Smooth muscle cell (in vitro differentiated cells): Measurements from ENCODE around the gene SRRM2. TPM values are rescaled to one million over a fixed set of nuclear protein-coding genes. Genes with fewer than 3 reads are reported as not detected.

Source experiments
- DNase-seq: peaks from one replicate; lab custom pipeline; 2025; ENCODE audit not compliant: unreplicated experiment; lab: John Stamatoyannopoulos, UW
- H2AFZ ChIP-seq: fragments of 200-600 bp; sonication (generic); 2 replicates; pipeline ENCODE4 v1.6.0; 2016; ENCODE audit warnings: antibody characterized with exemption, low read depth, mild to moderate bottlenecking
- H3F3A ChIP-seq: fragments of 200-600 bp; sonication (generic); 2 replicates; pipeline ENCODE4 v1.6.0; 2017; ENCODE audit warnings: antibody characterized with exemption, low read depth
- H3K27ac ChIP-seq: fragments of 200-600 bp; sonication (generic); 2 replicates; pipeline ENCODE4 v1.5.1; 2016; ENCODE audit warnings: low read depth, mild to moderate bottlenecking
- H3K27me3 ChIP-seq: fragments of 200-600 bp; sonication (generic); 2 replicates; pipeline ENCODE4 v1.6.1; 2016; ENCODE audit warnings: low read depth, mild to moderate bottlenecking
- H3K36me3 ChIP-seq: fragments of 200-600 bp; sonication (generic); 2 replicates; pipeline ENCODE4 v1.5.1; 2016; ENCODE audit warnings: low read depth
- H3K4me1 ChIP-seq: fragments of 200-600 bp; sonication (generic); 2 replicates; pipeline ENCODE4 v1.5.1; 2016; ENCODE audit warnings: low read depth
- H3K4me2 ChIP-seq: fragments of 200-600 bp; sonication (generic); 2 replicates; pipeline ENCODE4 v1.6.0; 2016; ENCODE audit warnings: mild to moderate bottlenecking
- H3K4me3 ChIP-seq: fragments of 200-600 bp; sonication (generic); 2 replicates; pipeline ENCODE4 v1.5.1; 2016; ENCODE audit warnings: mild to moderate bottlenecking
- H3K79me2 ChIP-seq: fragments of 200-600 bp; sonication (generic); 2 replicates; pipeline ENCODE4 v1.6.0; 2016; ENCODE audit warnings: low read depth, mild to moderate bottlenecking
- H3K9ac ChIP-seq: fragments of 200-600 bp; sonication (generic); 2 replicates; pipeline ENCODE4 v1.6.0; 2016; ENCODE audit warnings: low read depth
- H3K9me3 ChIP-seq: fragments of 200-600 bp; sonication (generic); replicated peaks from 2 replicates; pipeline ENCODE4 v1.5.1; 2016; ENCODE audit warnings: low read depth
- H4K20me1 ChIP-seq: fragments of 200-600 bp; sonication (generic); 2 replicates; pipeline ENCODE4 v1.6.0; 2016; ENCODE audit warnings: low read depth
- WGBS: methylation state at CpG from one replicate; pipeline ENCODE4 v1.1.7; 2016; ENCODE audit warnings: low lambda C conversion rate; 5-methylcytosine and 5-hydroxymethylcytosine counted together
- polyA plus RNA-seq: library from polyadenylated mRNA; unstranded; fragments of >200 nt; fragmentation: Nextera tagmentation; extraction: Ambion mirVana; gene quantifications from 2 replicates; pipeline ENCODE4 v1.2.1, GENCODE V29; 2016
- total RNA-seq: library from RNA; depleted of rRNA; stranded (reverse); fragments of >200 nt; gene quantifications from 2 replicates; pipeline ENCODE4 v1.2.3, GENCODE V29; 2014
- TF ChIP-seq, protein P1 (sequence below): fragments of 200-600 bp; sonication (generic); IDR thresholded peaks from 2 replicates; pipeline ENCODE4 v1.5.1; 2017; ENCODE audit warnings: borderline replicate concordance, mild to moderate bottlenecking, antibody characterized with exemption; ENCODE audit not compliant: insufficient read depth, poor library complexity, severe bottlenecking

Gene SRRM2
- total and polyA plus RNA-seq, 2 experiments from 2014 or later, result 125 to 280 TPM

- no peaks in the 10 kb centered on the region for H3K4me1 ChIP-seq
- no peak overlapping the region for H2AFZ ChIP-seq
- H3K36me3 ChIP-seq, result no peaks in the 10 kb centered on the region
- H3K9me3 ChIP-seq, result no peaks in the 10 kb centered on the region
- H3K27me3 ChIP-seq, result no peaks in the 10 kb centered on the region
- no peak overlapping the region for H3K4me2 ChIP-seq
- no peaks in the 10 kb centered on the region for H3K79me2 ChIP-seq
- DNase-seq, result no peak
- no peak overlapping the region for H3K4me3 ChIP-seq
- H4K20me1 ChIP-seq, result no peaks in the 10 kb centered on the region
- WGBS, result 80% methylated on average over 15 of the region's 15 CpGs
- H3K27ac ChIP-seq, result no peak overlapping the region
- TF ChIP-seq, protein P1, sequence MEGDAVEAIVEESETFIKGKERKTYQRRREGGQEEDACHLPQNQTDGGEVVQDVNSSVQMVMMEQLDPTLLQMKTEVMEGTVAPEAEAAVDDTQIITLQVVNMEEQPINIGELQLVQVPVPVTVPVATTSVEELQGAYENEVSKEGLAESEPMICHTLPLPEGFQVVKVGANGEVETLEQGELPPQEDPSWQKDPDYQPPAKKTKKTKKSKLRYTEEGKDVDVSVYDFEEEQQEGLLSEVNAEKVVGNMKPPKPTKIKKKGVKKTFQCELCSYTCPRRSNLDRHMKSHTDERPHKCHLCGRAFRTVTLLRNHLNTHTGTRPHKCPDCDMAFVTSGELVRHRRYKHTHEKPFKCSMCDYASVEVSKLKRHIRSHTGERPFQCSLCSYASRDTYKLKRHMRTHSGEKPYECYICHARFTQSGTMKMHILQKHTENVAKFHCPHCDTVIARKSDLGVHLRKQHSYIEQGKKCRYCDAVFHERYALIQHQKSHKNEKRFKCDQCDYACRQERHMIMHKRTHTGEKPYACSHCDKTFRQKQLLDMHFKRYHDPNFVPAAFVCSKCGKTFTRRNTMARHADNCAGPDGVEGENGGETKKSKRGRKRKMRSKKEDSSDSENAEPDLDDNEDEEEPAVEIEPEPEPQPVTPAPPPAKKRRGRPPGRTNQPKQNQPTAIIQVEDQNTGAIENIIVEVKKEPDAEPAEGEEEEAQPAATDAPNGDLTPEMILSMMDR, result no peak
- no peak overlapping the region for H3K9ac ChIP-seq
- no peaks in the 10 kb centered on the region for H3F3A ChIP-seq
Measured at GRCh38 chr16:2811703-2812471, 59.4 kb downstream of the SRRM2 start.

DNA sequence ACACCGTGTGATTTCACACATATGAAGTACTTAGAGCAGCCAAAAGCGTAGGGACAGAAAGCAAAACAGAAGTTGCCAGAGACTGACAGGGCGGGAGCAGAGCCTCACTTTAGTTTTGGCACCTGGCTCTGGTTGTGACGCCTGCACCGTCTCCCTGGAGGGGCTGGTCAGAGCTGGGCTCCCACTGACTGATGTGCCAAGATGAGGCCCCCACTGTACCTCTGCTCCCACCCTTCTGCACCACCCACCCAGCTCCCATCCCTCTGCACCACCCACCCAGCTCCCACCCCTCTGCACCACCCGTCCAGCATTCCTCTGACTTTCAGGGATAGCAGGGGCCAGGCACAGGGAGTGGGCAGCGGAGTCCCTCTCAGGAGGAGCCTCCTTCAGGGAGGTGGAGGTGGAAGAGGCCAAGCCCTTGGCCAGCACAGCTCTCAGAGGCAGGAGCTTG, 61.4 kb downstream of the SRRM2 start:
- H3K4me3 ChIP-seq, result no peak overlapping the region
- no peak overlapping the region for H3K27ac ChIP-seq
- H3K36me3 ChIP-seq, result no peaks in the 10 kb centered on the region
- no peaks in the 10 kb centered on the region for H3K27me3 ChIP-seq
- no peaks in the 10 kb centered on the region for H3K9me3 ChIP-seq
- no peak for DNase-seq
- H3F3A ChIP-seq, result no peaks in the 10 kb centered on the region
- WGBS, result 91% methylated on average over 7 of the region's 7 CpGs
- H3K4me2 ChIP-seq, result no peak overlapping the region
- TF ChIP-seq, protein P1, result no peak
- H3K4me1 ChIP-seq, result no peaks in the 10 kb centered on the region
- H3K9ac ChIP-seq, result no peak overlapping the region
- no peaks in the 10 kb centered on the region for H3K79me2 ChIP-seq
- no peaks in the 10 kb centered on the region for H4K20me1 ChIP-seq
- H2AFZ ChIP-seq, result no peak overlapping the region

GRCh38 chr16:2814551-2815298, 62.3 kb downstream of the SRRM2 start:
- Histone ChIP-seq H3K4me1 (no peaks in the 10 kb centered on the region), H3K79me2 (no peaks in the 10 kb centered on the region), H3F3A (no peaks in the 10 kb centered on the region), H2AFZ (no peak overlapping the region), H3K36me3 (no peaks in the 10 kb centered on the region), H3K9ac (no peak overlapping the region), H3K9me3 (no peaks in the 10 kb centered on the region), H3K27me3 (no peaks in the 10 kb centered on the region), H4K20me1 (no peaks in the 10 kb centered on the region), H3K4me2 (no peak overlapping the region), H3K4me3 (no peak overlapping the region), H3K27ac (no peak overlapping the region)
- TF ChIP-seq, protein P1, result no peak
- 92% methylated on average over 19 of the region's 20 CpGs for WGBS
- no peak for DNase-seq
